ENCODE measurements around the gene TRMT44.

GRCh38 chr4:8428288-8429097 lies 12.1 kb upstream of the TRMT44 start:
- TF ChIP-seq EP300 (IDR thresholded peaks at IDR 0.05) (peak in 1 of 4 donors; percentile 95), CTCF (IDR thresholded peaks at IDR 0.05) (peak in 3 of 6 experiments; percentile 6 to 31 (median 12)), POLR2AphosphoS5 (IDR thresholded peaks at IDR 0.05) (peak; percentile 91 to 96)
